ENCODE measurements around the gene TNMD.
"Not testable (repeated sequence)": the region's sequence is repeated elsewhere in the genome, so short reads cannot be mapped to it uniquely, and the experiment has no call there.

The TNMD gene

DNA sequence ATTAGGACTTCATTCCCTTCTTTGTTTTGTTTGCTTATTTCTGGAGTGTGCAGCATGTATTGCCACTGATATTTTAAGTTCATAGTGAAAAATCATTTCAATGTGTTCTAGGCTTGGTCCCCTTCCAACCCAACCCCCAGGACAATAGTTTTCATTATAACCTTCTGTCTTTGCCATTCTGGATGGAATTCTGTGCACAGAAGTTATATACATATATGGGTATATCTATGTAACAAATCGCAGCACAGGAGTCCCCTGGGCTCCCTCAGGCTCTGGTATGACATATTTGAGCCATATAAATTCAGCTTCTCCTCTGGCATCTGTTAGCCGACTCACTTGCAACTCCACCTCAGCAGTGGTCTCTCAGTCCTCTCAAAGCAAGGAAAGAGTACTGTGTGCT, at the start of gene TNMD:
Gene TNMD, plus strand, starts transcription at position 326 of the 400 bp plus-strand sequence. CDS start 83 bp downstream, outside the sequence.
- DNase-seq: no peak
- intact Hi-C loops (cut with DNase I): no loop called here

DNA sequence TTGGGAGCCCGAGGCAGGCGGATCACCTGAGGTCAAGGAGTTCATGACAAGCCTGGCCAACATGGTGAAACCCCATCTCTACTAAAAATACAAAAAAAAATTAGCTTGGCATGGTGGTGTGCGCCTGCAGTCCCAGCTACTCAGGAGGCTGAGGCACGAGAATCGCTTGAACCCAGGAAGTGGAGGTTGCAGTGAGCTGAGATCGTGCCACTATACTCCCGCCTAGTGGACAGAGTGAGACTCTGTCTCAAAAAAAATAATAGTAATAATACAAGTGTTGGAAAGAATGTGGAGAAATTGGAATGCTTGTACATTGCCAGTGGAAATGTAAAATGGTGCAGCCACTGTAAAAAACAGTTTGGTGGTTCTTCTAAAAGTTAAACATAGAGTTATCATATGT, 19.2 kb upstream of the TNMD start:
- intact Hi-C loops (cut with DNase I); DNase-seq: not testable (repeated sequence)

DNA sequence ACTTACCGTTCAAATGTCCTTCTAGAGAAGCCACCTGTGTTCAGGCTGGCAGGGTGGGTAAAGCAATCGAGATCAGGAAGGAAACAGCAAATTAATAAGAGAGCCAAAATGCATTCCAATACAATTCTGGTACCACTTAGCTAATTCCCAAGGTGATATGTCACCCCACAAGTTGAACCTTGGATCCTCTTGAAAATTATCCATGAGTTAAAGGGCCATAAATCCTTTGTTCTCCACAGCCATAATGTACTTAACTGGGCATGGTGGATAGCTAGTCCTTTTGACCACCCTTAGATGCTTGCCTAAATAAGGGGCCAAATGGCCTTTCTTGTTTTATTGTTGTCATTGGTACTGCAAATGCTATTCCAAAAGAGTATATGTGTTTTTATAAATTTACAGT, 2.0 kb downstream of the TNMD start:
- intact Hi-C loops (cut with DNase I): no loop called here
- no peak for DNase-seq

DNA sequence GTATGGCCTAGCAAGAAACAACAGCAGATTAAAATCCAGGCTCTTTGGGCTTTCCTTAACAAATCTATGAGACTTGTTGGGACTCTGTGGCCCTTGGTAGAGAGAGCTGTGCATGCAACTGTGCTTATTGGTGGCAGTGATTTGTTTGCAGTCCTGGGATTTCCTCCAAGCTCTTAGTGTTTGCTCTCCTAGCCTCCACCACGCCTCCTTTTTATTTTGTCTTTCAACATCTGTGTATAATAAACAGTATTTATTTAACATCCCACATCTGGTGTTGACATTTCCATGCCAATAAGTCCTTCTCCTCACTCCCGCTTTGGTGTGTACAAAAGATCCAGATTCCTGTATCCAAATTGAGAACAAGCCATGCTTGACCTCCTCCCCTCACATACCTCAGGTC, 3.1 kb downstream of the TNMD start:
- intact Hi-C loops (cut with DNase I): no loop called here
- no peak for DNase-seq

DNA sequence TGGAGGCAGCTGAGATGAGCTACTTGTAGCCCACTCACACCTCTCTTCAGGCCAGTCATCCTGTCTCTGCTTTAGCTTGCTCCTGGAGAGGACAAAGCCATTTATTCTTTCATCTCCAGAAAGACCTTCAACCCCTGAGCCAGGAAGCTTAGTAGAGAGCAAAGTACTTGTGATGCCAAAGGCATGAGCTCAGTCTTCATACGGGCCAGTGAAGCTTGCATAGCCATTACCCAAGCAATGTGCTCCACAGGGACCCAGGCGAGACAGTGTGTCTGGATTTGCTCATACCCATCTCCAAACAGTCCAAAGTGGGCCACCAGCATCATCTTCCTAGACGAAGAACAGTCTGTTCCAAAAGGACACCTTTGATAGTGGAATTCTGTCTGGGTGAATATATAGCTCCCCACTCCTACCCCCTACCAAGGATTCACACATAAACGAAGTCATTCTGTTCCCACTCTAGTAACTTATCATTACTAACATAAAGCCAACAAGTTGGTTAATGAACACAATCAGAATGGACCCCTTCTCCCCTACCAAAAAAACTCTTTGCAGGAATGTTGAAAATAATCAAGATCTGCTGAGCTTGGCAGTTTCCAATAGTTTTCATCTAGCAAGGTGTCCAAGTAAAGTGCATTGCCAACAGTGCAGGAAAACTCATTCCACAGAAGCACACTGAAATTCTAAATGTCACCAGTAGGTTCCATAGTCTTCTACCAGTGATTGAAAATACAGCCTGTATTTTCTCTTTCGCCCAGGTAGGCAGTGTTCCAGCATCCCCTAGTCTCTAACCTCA, 6.7 kb downstream of the TNMD start:
- no peak for DNase-seq
- intact Hi-C loops (cut with DNase I): no loop called here

DNA sequence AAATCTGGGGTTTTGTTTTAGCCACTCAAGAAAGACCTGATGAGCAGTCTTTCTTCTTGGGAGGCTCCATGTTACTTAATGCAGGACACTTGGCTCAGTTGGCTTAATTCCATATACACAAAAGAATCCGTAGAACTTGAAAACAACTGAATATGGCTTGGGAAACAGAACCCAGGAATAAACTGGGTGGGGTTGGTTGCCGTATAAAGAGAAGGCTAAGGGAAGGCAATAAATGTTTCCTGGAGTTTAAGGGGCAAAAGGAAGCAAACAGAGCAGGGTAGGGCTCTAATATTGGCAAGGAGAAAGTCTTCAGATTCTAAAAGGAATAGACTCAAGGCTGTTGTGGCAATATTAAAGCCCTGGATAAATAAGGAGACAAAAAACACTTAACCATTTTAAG, 8.4 kb downstream of the TNMD start:
- intact Hi-C loops (cut with DNase I): no loop called here
- no peak for DNase-seq

DNA sequence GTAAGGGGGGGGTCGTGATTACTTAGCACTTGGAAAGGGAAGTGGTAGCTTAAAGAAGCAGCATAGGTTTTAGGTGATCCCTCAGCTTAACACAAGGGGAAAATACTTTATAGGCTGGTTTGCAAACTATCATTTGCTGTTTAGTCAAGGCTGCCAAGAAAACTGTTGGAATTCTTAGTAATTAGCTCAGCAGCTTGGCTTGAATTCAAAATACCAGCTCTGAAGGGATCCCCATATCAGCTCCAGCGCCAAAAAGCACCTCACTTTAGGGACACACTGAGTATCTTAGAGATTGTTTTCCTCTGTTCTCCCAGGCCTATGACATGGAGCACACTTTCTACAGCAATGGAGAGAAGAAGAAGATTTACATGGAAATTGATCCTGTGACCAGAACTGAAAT, 8.8 kb downstream of the TNMD start:
- intact Hi-C loops (cut with DNase I): no loop called here
- no peak for DNase-seq

DNA sequence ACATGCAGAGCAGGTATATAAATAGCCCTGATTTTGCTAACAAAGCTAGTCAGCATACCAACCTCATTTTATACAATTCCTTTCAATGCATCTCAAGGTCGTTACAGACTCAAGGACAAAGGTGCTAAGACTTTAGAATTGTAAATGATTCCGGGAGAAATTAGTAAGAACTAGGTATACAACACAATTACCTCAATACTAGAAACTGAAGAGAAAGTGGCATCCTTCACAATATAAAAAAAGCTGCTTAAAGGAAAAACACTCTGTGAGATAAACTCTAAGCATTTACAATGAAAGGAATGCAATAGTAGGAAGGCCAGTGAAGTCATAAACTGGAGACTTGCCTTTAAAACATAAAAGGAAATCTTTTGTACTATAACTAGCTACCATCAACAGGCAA, 11.9 kb downstream of the TNMD start:
- DNase-seq: no peak

DNA sequence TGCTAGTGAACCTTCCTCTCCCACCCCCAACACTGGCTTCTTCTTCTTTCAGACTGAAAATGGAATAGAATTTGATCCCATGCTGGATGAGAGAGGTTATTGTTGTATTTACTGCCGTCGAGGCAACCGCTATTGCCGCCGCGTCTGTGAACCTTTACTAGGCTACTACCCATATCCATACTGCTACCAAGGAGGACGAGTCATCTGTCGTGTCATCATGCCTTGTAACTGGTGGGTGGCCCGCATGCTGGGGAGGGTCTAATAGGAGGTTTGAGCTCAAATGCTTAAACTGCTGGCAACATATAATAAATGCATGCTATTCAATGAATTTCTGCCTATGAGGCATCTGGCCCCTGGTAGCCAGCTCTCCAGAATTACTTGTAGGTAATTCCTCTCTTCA, 14.7 kb downstream of the TNMD start:
- no peak for DNase-seq
- intact Hi-C loops (cut with DNase I): no loop called here

More for the DNA sequence above, 11.9 kb downstream of the TNMD start:
- intact Hi-C loops (cut with DNase I): no loop called here

DNA sequence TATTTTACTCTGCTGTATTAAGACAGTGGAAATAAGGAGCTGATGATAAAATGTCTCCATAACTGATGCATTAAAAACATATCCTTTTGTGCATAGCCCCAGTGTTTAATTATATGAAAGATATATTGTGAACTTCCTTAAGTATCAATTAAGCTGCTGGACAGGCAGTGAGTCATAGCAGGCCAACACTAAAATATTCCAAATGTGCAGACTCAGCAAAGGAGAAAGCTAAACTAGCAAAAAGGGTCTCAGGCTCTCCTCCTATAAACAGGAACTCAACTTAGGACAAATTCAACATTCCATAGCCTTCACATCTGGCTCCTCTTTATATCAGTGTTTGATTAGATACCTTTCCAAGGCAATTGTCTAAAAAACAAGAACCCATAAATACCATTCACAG, 15.6 kb downstream of the TNMD start:
- intact Hi-C loops (cut with DNase I): no loop called here
- no peak for DNase-seq

DNA sequence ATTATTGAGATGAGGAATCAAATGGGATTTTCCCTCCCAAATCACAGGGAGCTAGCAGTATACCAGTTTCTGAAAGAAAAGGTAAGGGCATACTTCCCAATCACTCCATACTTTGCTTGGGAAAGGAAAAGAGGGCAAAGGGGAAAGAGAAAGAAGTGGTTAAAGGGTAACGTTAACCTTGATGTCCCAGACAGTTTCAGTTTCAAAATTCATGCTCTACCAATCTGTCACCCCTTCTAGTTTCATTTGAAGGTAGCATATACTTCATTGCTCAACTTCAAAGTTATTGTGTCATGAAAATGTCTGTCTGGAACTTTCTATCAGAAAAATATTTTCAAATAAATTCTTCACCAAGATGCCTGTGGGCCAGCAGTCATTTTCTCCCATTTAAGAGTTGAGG, 16.0 kb downstream of the TNMD start:
- no peak for DNase-seq
- intact Hi-C loops (cut with DNase I): no loop called here

DNA sequence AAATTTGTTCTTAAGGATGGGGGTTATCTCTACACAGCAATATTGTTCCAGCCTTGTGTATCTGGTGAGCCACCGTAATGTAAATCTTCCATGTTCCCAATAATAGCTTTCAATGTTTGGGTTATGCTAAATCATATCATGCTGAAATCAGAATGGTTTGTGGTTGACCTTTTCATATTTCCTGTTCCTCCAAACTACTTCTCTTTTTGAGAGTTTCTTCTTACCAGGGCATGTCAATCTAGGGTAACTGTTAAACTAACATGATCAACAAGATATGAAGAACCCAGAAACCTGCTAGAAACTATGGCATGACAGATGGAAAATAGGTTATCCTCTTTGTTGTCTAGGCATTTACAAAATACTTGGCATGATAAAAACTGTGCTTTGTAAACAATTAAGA, 22.0 kb downstream of the TNMD start:
- no peak for DNase-seq
- intact Hi-C loops (cut with DNase I): no loop called here

DNA sequence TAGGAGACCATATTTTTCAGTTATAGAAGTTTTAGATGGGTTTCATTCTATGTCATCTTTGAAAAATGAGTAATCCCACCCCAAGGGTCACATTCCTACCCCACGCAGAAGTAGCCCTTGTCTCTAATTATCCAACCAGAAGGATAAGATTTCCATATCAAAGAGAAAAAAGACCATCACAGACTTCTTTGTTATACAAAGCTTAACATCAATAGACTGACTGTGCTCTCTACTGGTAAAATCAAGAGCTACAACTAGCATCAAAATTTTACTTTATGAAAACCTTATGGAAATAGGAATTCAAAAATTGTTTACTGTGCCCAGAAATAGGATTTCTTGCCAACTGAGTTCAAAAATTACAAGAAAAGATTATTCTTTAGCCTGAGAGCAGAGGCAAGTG, 24.9 kb downstream of the TNMD start:
- no peak for DNase-seq
- intact Hi-C loops (cut with DNase I): no loop called here

DNA sequence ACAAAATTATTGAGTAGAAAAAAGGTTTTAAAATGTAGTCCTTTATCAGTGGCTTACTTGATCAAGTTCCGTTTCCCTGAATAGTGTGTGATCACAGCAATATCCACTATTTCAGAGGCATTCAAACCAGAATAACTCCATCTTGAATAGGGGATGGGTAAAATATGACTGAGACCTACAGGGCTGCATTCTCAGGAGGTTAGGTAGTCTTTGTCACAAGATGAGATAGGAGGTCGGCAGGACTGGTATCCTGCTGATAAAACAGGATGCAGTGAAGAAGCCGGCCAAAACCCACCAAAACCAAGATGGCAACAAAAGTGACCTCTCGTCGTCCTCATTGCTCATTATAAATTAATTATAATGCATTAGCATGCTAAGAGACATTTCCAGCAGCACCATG, 27.2 kb downstream of the TNMD start:
- DNase-seq: no peak
- intact Hi-C loops (cut with DNase I): no loop called here

DNA sequence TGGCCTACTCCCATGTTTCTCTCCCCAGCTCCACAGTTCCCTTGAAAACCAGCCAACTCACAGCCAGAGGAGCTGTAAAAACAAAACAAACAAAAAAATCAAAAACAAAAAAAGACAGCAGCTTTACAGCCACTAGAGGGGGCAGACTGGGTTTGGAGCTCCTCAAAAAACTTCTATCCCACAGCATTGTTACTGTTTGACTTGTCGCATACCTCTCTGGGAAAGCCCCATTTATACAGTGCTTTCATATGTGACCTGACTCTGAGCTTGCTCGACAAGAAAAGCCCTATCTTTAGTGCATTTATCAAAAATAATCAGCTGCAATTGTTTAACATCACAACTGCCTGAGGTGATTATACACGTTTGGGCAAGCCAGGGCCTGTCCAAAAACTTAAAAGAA, 30.3 kb downstream of the TNMD start:
- DNase-seq: peak in 1 of 42 donors; percentile 0

DNA sequence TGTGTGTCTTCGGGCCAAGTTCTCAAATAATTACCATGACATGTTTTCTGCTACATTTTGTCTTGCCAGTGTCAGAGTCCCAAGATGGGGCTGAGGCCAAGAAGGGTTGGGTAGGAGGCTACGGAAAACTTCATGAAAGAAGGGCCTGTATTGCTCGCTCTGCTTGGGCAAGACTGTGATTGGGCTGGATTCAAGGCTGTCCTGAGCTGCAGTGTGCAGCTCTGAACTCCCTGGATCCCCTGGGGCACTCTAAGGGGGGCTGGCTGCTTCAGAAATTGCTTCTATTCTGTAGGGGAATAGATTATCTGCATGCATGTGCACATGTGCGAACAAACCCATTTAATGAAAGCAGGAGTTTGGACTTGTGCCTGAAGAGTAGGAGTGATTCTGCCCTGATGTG, 38.3 kb downstream of the TNMD start:
- no peak for DNase-seq
- intact Hi-C loops (cut with DNase I): no loop called here

More for the DNA sequence above, 30.3 kb downstream of the TNMD start:
- intact Hi-C loops (cut with DNase I): no loop called here

DNA sequence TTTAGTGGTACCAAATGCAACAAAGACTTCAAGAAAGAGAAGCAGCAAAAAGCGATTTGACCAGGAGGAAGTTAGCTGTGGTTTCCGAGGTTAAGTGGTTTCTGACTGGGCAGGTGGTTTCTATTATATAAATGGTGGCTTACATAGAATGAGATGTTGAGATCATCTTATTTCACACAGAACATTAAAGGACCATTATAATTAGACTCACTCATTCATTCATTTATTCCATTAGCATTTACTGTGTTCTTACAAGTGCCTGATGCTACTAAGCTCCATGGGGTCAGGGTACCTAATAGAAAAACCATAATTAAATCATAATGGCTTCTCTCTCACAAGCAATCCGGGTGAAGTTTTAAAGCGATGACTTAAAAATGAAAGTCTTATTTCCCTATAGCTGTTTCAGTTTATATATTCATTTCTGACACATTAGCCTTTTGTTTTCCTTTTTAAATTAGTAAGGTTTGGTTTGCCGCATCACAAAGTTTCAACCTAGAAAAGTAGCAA, 41.3 kb downstream of the TNMD start:
- no peak for DNase-seq
- intact Hi-C loops (cut with DNase I): no loop called here

DNA sequence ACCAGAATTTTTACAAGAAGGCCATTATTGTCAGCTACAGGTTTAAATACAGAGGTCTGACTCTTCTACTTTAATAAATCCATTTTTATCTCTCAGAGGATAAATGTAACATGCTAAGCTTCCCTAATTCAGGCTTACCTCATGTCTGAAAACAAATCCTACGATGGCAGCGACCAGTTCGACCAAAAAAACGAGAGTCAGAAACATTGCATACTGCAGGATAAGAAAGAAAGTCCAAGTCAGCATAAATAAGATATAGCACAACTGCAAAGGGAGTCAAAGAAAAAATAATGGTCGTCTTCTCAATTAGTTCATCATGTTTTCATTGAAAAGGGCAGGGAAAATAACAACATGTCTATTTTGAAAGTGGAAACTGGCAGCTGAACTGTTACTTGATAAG, 50.3 kb downstream of the TNMD start:
- DNase-seq: no peak
- intact Hi-C loops (cut with DNase I): no loop called here

DNA sequence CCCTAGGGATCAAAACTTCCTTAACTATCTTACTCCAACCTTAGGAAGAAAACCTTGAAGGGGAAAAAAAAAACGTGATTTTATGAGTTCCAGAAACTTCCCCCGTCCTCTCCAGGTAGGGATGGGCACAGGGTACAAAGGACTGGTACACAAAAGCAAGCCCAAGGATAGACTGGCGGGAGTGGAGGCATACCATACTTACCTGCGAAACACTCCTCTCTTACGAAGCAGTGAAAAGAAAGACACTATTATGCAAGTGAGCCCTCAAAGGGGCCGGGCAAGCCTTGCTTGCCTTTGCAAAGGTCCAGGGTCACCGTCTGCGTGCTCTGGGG, 51.2 kb downstream of the TNMD start:
- DNase-seq: no peak
- intact Hi-C loops (cut with DNase I): no loop called here

DNA sequence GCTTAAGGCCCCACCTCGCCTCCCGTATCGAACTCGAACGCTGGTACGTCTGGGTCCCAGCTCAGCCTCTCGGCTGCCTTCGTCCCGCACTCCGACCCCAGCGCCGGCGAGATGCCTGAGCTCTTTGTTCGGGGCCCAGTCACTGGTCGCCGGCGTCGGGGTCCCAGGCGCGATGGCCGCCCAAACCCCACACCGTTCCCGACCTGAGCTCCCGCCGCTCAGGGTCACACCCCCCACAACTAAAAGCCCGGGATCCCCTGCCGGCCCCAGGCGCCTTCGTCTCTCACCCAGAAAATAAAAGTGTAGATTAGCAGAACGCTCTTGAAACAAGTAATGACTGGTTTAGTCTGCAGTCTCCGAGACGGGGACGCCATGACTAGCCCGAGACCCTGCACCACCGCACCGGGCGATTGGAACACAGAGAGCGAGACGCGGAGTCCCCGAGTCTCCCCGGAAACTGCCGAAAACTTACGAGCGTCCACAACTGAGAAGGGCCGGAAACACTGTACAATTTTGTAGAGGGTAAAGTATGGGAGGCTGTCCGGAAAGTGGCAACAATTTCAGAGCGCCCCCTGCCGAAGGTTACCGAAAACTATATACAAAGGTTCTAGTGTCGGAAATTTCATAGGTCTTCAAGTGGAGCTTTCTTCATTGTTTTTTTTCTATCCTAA, 51.7 kb downstream of the TNMD start, which contains the start of gene TSPAN6:
Gene TSPAN6, minus strand, starts transcription at position 486 of the 671 bp plus-strand sequence. Its CDS starts 112 bp downstream, at position 374.
- peak; percentile 26 to 87 (median 73) for DNase-seq
- intact Hi-C loops (cut with DNase I): no loop called here

DNA sequence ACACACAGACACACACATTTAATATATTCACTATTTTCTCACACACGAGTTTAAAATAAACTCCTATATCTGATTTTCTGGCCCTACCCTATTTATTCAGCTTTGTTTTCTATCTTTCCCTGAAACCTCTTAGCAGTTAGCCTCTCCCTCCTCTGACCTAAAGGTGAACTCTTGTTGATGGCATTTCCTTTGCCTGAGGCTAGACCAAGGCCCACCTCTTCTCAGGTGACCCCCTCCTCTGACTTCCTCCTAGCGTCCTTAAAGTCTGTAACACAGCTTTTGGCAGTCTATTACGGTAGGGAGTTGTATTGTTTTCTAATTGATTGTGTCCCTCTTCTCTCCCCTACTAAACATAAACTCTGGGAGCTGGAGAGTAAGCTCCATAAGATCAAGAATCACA, 57.6 kb downstream of the TNMD start:
- intact Hi-C loops (cut with DNase I): no loop called here
- DNase-seq: no peak
